Measurements from ENCODE around the gene CMIP. TPM values are rescaled to one million over a fixed set of nuclear protein-coding genes. Genes with fewer than 3 reads are reported as not detected.

The CMIP gene
- polyA plus RNA-seq, 1 donor from 2014 or later, result 15.1 TPM

- H2AFZ ChIP-seq (ENCODE audit: low read depth, low read length), result no peak overlapping the region
- H3K27me3 ChIP-seq (ENCODE audit: insufficient read depth, low read depth, low read length), result no peaks in the 10 kb centered on the region
- no peak overlapping the region for H3K9ac ChIP-seq (ENCODE audit: low read length)
- H3K4me3 ChIP-seq (ENCODE audit: low read length), result no peak overlapping the region
- H4K20me1 ChIP-seq (ENCODE audit: insufficient read depth), result peaks cover 31% of the 10 kb centered on the region
- no peak overlapping the region for H3K27ac ChIP-seq (ENCODE audit: low read length)
- TF ChIP-seq REST (IDR thresholded peaks at IDR 0.05; ENCODE audit: borderline replicate concordance), result no peak
- no peak for TF ChIP-seq SMC3 (conservative IDR thresholded peaks at IDR 0.05; ENCODE audit: poor library complexity)
- TF ChIP-seq EZH2 (IDR thresholded peaks at IDR 0.05; ENCODE audit: borderline replicate concordance, insufficient read depth, low read length, poor library complexity, severe bottlenecking), result no peak
- no peak for TF ChIP-seq EP300 (conservative IDR thresholded peaks at IDR 0.05; ENCODE audit: poor library complexity, severe bottlenecking)
- no peak for TF ChIP-seq MXI1 (conservative IDR thresholded peaks at IDR 0.05; ENCODE audit: poor library complexity, severe bottlenecking)
- no peak for TF ChIP-seq TAF1 (IDR thresholded peaks at IDR 0.05; ENCODE audit: low read depth)
- no peak for TF ChIP-seq CTCF (IDR thresholded peaks at IDR 0.05; ENCODE audit: poor library complexity, severe bottlenecking)
- no peak for TF ChIP-seq POLR2AphosphoS5 (IDR thresholded peaks at IDR 0.05)
- H3K79me2 ChIP-seq (replicated peaks; ENCODE audit: insufficient read depth, low read length), result peaks cover 53% of the 10 kb centered on the region
- no peaks in the 10 kb centered on the region for H3K9me2 ChIP-seq (ENCODE audit: insufficient read depth, low read length)
- peaks cover 13% of the 10 kb centered on the region for H3K36me3 ChIP-seq (ENCODE audit: insufficient read depth, low read length)
- no peaks in the 10 kb centered on the region for H3K9me3 ChIP-seq (ENCODE audit: low read length)
- no peaks in the 10 kb centered on the region for H3F3A ChIP-seq (ENCODE audit: insufficient read depth, low read length, poor library complexity, severe bottlenecking)
- H3K4me2 ChIP-seq (ENCODE audit: low read length), result no peak overlapping the region
These were observed 29.7 kb downstream of the CMIP start for GRCh38 chr16:81473969-81474959.

GRCh38 chr16:81477697-81478693 lies 33.4 kb downstream of the CMIP start:
- peaks cover 61% of the 10 kb centered on the region for H3K79me2 ChIP-seq (replicated peaks; ENCODE audit: insufficient read depth, low read length)

More at GRCh38 chr16:81477697-81478693, 33.4 kb downstream of the CMIP start:
- H3K9me3 ChIP-seq (ENCODE audit: low read length), result no peaks in the 10 kb centered on the region
- H3K27me3 ChIP-seq (ENCODE audit: insufficient read depth, low read depth, low read length), result no peaks in the 10 kb centered on the region
- no peak overlapping the region for H3K27ac ChIP-seq (ENCODE audit: low read length)
- no peak overlapping the region for H3K4me2 ChIP-seq (ENCODE audit: low read length)
- TF ChIP-seq SMC3 (conservative IDR thresholded peaks at IDR 0.05; ENCODE audit: poor library complexity), result no peak
- H3F3A ChIP-seq (ENCODE audit: insufficient read depth, low read length, poor library complexity, severe bottlenecking), result no peaks in the 10 kb centered on the region
- no peaks in the 10 kb centered on the region for H3K36me3 ChIP-seq (ENCODE audit: insufficient read depth, low read length)
- no peak overlapping the region for H2AFZ ChIP-seq (ENCODE audit: low read depth, low read length)
- no peak overlapping the region for H3K4me3 ChIP-seq (ENCODE audit: low read length)
- no peak overlapping the region for H3K9ac ChIP-seq (ENCODE audit: low read length)
- H4K20me1 ChIP-seq (ENCODE audit: insufficient read depth), result peaks cover 15% of the 10 kb centered on the region
- H3K9me2 ChIP-seq (ENCODE audit: insufficient read depth, low read length), result no peaks in the 10 kb centered on the region
